Measurements from ENCODE around the gene ICAM3.
A peak's percentile ranks its signal among the peaks of the same experiment; 100 is the strongest.

The ICAM3 gene

DNA sequence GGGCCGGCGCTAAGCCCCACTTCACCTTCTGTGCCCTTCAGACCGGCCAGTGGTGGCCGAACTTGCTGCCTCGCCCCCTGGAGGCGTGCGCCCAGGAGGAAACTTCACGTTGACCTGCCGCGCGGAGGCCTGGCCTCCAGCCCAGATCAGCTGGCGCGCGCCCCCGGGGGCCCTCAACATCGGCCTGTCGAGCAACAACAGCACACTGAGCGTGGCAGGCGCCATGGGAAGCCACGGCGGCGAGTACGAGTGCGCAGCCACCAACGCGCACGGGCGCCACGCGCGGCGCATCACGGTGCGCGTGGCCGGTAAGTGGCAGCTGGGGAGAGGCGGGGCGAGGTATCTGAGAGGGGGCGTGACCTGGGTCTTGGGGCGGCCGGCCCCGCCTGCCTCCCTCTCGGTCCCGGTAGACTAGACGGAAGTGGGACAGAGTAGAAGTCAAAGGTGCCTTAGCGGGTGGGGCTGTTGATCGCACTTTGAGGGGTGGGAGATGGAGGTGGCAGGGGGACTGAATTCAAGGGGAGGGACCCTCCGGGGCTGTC lies 44.0 kb downstream of the ICAM3 start:
- Histone ChIP-seq H3K4me3 (ENCODE audit: low read depth, low read length, poor library complexity, severe bottlenecking) (peak overlapping the region; percentile 52), H3K9me3 (ENCODE audit: low read length) (no peaks in the 10 kb centered on the region), H2AFZ (ENCODE audit: low read length) (peak overlapping the region; percentile 28; the same call in 1 of the 2 replicates), H3K79me2 (ENCODE audit: insufficient read depth, low read length) (no peaks in the 10 kb centered on the region), H3K4me1 (ENCODE audit: insufficient read depth, low read length, severe bottlenecking) (peaks cover 30% of the 10 kb centered on the region), H3K27ac (ENCODE audit: low read depth, low read length, poor library complexity, severe bottlenecking) (no peak overlapping the region), H3K9me2 (ENCODE audit: low read depth, low read length) (no peaks in the 10 kb centered on the region), H3K36me3 (ENCODE audit: insufficient read depth, low read length) (no peaks in the 10 kb centered on the region), H4K20me1 (ENCODE audit: insufficient read depth, low read length) (no peaks in the 10 kb centered on the region), H3K9ac (ENCODE audit: low read length) (peak overlapping the region; percentile 10; the same call in 1 of the 2 replicates), H3K27me3 (ENCODE audit: insufficient read depth, low read length) (no peaks in the 10 kb centered on the region; the same call in 1 of the 2 replicates), H3K4me2 (ENCODE audit: low read length) (peak overlapping the region; percentile 60), H3F3A (ENCODE audit: insufficient read depth, low read length) (no peaks in the 10 kb centered on the region)
- TF ChIP-seq, protein P1, sequence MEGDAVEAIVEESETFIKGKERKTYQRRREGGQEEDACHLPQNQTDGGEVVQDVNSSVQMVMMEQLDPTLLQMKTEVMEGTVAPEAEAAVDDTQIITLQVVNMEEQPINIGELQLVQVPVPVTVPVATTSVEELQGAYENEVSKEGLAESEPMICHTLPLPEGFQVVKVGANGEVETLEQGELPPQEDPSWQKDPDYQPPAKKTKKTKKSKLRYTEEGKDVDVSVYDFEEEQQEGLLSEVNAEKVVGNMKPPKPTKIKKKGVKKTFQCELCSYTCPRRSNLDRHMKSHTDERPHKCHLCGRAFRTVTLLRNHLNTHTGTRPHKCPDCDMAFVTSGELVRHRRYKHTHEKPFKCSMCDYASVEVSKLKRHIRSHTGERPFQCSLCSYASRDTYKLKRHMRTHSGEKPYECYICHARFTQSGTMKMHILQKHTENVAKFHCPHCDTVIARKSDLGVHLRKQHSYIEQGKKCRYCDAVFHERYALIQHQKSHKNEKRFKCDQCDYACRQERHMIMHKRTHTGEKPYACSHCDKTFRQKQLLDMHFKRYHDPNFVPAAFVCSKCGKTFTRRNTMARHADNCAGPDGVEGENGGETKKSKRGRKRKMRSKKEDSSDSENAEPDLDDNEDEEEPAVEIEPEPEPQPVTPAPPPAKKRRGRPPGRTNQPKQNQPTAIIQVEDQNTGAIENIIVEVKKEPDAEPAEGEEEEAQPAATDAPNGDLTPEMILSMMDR (IDR thresholded peaks at IDR 0.05; ENCODE audit: low read length): peak; percentile 10; the same call in 1 of the 2 replicates
- no peak for TF ChIP-seq EZH2 (IDR thresholded peaks at IDR 0.05; ENCODE audit: borderline replicate concordance, low read length)

DNA sequence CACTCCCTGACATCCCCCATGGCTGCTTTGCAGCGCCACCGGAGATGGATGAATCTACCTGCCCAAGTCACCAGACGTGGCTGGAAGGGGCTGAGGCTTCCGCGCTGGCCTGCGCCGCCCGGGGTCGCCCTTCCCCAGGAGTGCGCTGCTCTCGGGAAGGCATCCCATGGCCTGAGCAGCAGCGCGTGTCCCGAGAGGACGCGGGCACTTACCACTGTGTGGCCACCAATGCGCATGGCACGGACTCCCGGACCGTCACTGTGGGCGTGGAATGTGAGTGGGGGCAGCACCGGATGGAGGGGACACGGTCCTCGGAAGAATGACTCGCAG lies 45.1 kb downstream of the ICAM3 start:
- no peak for TF ChIP-seq EZH2 (IDR thresholded peaks at IDR 0.05; ENCODE audit: borderline replicate concordance, low read length)
- Histone ChIP-seq H3K36me3 (ENCODE audit: insufficient read depth, low read length) (no peaks in the 10 kb centered on the region), H3K79me2 (ENCODE audit: insufficient read depth, low read length) (no peaks in the 10 kb centered on the region), H2AFZ (ENCODE audit: low read length) (no peak overlapping the region), H3K4me1 (ENCODE audit: insufficient read depth, low read length, severe bottlenecking) (peaks cover 40% of the 10 kb centered on the region), H3K4me3 (ENCODE audit: low read depth, low read length, poor library complexity, severe bottlenecking) (no peak overlapping the region), H3K9me2 (ENCODE audit: low read depth, low read length) (no peaks in the 10 kb centered on the region), H3K4me2 (ENCODE audit: low read length) (no peak overlapping the region), H3K9ac (ENCODE audit: low read length) (no peak overlapping the region), H3K27ac (ENCODE audit: low read depth, low read length, poor library complexity, severe bottlenecking) (no peak overlapping the region), H3K27me3 (ENCODE audit: insufficient read depth, low read length) (no peaks in the 10 kb centered on the region; the same call in 1 of the 2 replicates), H3F3A (ENCODE audit: insufficient read depth, low read length) (no peaks in the 10 kb centered on the region), H4K20me1 (ENCODE audit: insufficient read depth, low read length) (no peaks in the 10 kb centered on the region), H3K9me3 (ENCODE audit: low read length) (no peaks in the 10 kb centered on the region)

- no peaks in the 10 kb centered on the region for H3K36me3 ChIP-seq (ENCODE audit: insufficient read depth, low read length)
- no peaks in the 10 kb centered on the region; the same call in 1 of the 2 replicates for H3K27me3 ChIP-seq (ENCODE audit: insufficient read depth, low read length)
- H3K79me2 ChIP-seq (ENCODE audit: insufficient read depth, low read length): no peaks in the 10 kb centered on the region
- H3K4me1 ChIP-seq (ENCODE audit: insufficient read depth, low read length, severe bottlenecking): peaks cover 45% of the 10 kb centered on the region
- no peaks in the 10 kb centered on the region for H3F3A ChIP-seq (ENCODE audit: insufficient read depth, low read length)
- TF ChIP-seq EZH2 (IDR thresholded peaks at IDR 0.05; ENCODE audit: borderline replicate concordance, low read length): no peak
- TF ChIP-seq, protein P1 (IDR thresholded peaks at IDR 0.05; ENCODE audit: low read length): no peak
- H3K9ac ChIP-seq (ENCODE audit: low read length): no peak overlapping the region
- no peaks in the 10 kb centered on the region for H3K9me3 ChIP-seq (ENCODE audit: low read length)
- H3K9me2 ChIP-seq (ENCODE audit: low read depth, low read length): no peaks in the 10 kb centered on the region
- H3K4me2 ChIP-seq (ENCODE audit: low read length): no peak overlapping the region
- H3K4me3 ChIP-seq (ENCODE audit: low read depth, low read length, poor library complexity, severe bottlenecking): no peak overlapping the region
- H2AFZ ChIP-seq (ENCODE audit: low read length): no peak overlapping the region
- H4K20me1 ChIP-seq (ENCODE audit: insufficient read depth, low read length): no peaks in the 10 kb centered on the region
- H3K27ac ChIP-seq (ENCODE audit: low read depth, low read length, poor library complexity, severe bottlenecking): no peak overlapping the region
These were observed 45.6 kb downstream of the ICAM3 start for GRCh38 chr19:10293637-10294367.
